Activated T-cell treated with anti-CD3 and anti-CD28 coated beads, Interleukin-2, amount 50 U/mL, for 72 hours (primary cell): ENCODE measurements around the gene ACSF2. TPM values are rescaled to one million over a fixed set of nuclear protein-coding genes. Genes with fewer than 3 reads are reported as not detected.
"Not testable (repeated sequence)": the region's sequence is repeated elsewhere in the genome, so short reads cannot be mapped to it uniquely, and the experiment has no call there.

Source experiments
- ATAC-seq, 2 donors: fragments of 150-1000 bp; cut with Tn5 transposase; replicated peaks in 1 of 2; 2 replicates each; pipeline ENCODE4 v1.10.0; 2021; ENCODE audit warnings: moderate library complexity in 2 of 2, mild to moderate bottlenecking in 1 of 2
- DNase-seq, 2 donors: peaks; one replicate each; pipeline ENCODE4 v3.0.0; 2021 to 2022; ENCODE audit warnings: mixed read lengths in 1 of 2
- H3K27ac Mint-ChIP-seq: one replicate; pipeline ENCODE4 v1.8.0; 2022; ENCODE audit warnings: mild to moderate bottlenecking, moderate library complexity, mixed read lengths
- H3K27me3 Mint-ChIP-seq: one replicate; pipeline ENCODE4 v1.8.0; 2022; ENCODE audit warnings: low read depth, mixed read lengths
- H3K36me3 Mint-ChIP-seq, 2 donors: one replicate each; pipeline ENCODE4 v1.8.0; 2022; ENCODE audit warnings: mixed read lengths in 2 of 2, mild to moderate bottlenecking in 1 of 2; ENCODE audit not compliant: insufficient read depth in 2 of 2
- H3K4me1 Mint-ChIP-seq: one replicate; pipeline ENCODE4 v1.8.0; 2022; ENCODE audit warnings: low read depth, mixed read lengths
- H3K4me3 Mint-ChIP-seq, 2 donors: one replicate each; pipeline ENCODE4 v1.8.0; 2022; ENCODE audit warnings: mild to moderate bottlenecking in 2 of 2, mixed read lengths in 2 of 2, moderate library complexity in 2 of 2
- H3K9me3 Mint-ChIP-seq, 2 donors: one replicate each; pipeline ENCODE4 v1.8.0; 2022; ENCODE audit warnings: mixed read lengths in 2 of 2
- total RNA-seq, 2 donors: library from RNA; stranded (reverse); gene quantifications; one replicate each; pipeline ENCODE4 v1.2.3, GENCODE V29; 2022

The ACSF2 gene
- total RNA-seq, 2 donors from 2014 or later, result 30.2 to 43.0 TPM

DNA sequence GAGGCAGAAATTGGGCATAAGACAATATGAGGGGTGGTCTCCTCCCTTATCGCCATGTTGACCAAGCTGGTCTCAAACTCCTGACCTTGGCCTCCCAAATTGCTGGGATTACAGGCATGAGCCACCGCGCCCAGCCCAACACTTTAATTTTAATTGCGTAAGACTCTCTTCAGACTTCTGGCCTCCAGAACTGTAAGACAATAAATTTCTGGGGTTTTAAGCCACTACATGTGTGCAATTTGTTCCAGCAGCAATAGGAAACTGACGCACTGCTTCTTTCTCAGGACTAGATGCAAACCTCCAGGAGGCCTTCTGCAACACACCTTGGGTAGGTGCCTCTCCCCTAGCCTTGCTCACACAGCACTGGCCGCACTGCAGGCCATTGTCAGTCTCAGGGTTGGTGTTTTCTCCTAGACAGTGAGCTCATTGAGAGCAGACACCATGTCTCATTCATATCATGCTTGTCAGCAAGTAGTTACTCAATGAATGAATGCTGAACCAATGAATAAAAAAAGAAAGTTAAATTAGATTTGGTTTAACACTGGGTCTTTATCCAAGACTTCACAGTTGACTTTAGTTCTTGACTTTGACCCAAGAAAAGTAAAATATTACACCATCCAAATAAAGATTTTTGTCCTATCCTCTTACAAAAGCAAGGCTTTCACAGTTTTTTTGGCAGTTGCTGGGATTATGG is 5.5 kb upstream of the ACSF2 start:
- H3K27ac Mint-ChIP-seq, result peak overlapping the region; percentile 94
- ATAC-seq (no peak), DNase-seq (no peak)
- peaks cover 0 to 4% of the 10 kb centered on the region in 2 donors for H3K9me3 Mint-ChIP-seq
- H3K27me3 Mint-ChIP-seq, result no peaks in the 10 kb centered on the region
- H3K4me3 Mint-ChIP-seq, result peak overlapping the region; percentile 84 to 86
- H3K4me1 Mint-ChIP-seq, result peaks cover 19% of the 10 kb centered on the region
- H3K36me3 Mint-ChIP-seq, result no peaks in the 10 kb centered on the region

DNA sequence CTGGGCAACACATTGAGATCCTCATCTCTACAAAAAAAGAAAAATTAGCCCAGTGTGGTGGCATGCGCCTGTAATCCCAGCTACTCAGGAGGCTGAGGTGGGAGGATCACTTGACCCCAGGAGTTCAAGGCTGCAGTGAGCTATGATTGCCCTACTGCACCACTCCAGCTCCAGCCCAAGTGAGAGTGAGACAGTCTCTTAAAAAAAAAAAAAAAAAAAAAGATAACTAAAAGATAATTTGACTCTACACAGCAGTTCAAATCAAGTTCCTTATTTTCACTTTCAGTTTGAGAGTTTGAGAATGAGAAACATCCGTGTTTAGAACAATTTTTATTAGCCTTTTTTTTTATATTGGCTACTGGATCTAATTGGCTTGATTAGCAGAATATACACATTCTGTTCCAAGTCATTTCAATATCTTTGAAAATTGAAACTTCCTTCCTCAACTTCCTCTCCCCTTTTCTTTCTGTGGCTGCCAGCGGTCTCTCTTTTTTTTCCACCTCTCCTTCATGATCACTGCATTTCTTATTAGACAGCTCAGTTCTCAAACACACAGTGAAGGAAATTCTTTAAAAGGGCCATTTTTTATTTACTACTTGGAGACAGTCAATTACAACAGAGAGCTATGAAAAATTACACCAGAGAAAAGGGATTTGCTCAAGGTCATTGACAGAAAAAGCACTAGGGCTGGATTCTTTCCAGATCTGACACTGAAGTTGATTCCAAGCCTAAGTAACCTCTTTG is 4.5 kb upstream of the ACSF2 start:
- Mint-ChIP-seq H3K9me3 (peaks cover 0 to 4% of the 10 kb centered on the region in 2 donors), H3K4me3 (peak overlapping the region; percentile 84 to 86), H3K4me1 (peaks cover 23% of the 10 kb centered on the region), H3K27ac (peak overlapping the region; percentile 94), H3K27me3 (no peaks in the 10 kb centered on the region), H3K36me3 (no peaks in the 10 kb centered on the region)
- ATAC-seq (no peak), DNase-seq (peak in 1 of 2 donors; percentile 12)

DNA sequence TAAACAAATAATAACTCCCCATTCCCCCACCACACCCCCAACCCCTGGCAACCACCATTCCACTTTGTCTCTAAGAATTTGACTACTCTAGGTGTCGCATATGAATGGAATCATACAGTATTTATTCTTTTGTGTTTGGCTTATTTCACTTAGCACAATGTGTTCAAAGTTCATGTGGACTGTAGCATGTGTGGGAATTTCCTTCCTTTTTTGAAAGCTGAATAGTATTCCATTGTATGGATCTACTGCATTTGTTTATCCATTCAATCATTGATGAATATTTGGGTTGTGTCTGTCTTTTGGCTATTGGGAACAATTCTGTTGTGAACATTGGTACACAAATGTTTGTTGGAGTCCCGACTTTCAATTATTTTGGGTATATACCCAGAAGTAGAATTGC is 3.3 kb upstream of the ACSF2 start:
- H3K4me3 Mint-ChIP-seq, result no peak overlapping the region
- H3K9me3 Mint-ChIP-seq, result peaks cover 0 to 4% of the 10 kb centered on the region in 2 donors
- H3K36me3 Mint-ChIP-seq, result no peaks in the 10 kb centered on the region
- DNase-seq (no peak), ATAC-seq (no peak)
- H3K27me3 Mint-ChIP-seq, result no peaks in the 10 kb centered on the region
- H3K4me1 Mint-ChIP-seq, result peaks cover 35% of the 10 kb centered on the region
- no peak overlapping the region for H3K27ac Mint-ChIP-seq

DNA sequence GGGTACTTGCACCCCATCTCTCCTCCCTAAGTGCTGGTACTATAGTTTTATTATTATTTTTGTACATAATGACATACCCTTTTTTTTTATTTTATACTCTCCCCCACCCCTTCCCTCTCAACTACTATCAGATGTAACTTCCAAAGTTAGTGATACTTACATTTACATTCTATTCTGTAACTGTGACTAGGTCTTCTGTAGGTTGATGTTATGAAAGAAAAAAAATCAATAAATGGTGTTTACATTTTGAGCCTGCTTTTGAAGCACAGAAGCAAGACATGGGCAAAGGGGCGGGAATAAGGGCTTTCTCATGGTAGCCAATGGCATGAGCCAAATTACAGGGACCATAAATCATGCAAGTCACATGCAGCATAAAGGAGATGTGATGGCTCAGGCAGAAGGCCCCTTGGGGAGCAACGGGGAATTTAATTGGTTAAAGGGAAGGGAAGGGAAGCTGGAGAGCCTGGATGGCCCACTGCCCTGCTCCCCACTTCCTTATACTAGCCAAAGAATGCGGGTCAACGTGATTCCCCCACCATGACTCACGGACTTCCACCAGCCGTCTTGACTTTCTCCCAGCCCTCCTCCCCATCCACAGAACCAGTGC is 2.4 kb upstream of the ACSF2 start:
- Mint-ChIP-seq H3K4me1 (peaks cover 39% of the 10 kb centered on the region), H3K36me3 (no peaks in the 10 kb centered on the region), H3K4me3 (no peak overlapping the region), H3K27me3 (no peaks in the 10 kb centered on the region), H3K9me3 (peaks cover 0 to 4% of the 10 kb centered on the region in 2 donors), H3K27ac (no peak overlapping the region)
- ATAC-seq (no peak), DNase-seq (no peak)

DNA sequence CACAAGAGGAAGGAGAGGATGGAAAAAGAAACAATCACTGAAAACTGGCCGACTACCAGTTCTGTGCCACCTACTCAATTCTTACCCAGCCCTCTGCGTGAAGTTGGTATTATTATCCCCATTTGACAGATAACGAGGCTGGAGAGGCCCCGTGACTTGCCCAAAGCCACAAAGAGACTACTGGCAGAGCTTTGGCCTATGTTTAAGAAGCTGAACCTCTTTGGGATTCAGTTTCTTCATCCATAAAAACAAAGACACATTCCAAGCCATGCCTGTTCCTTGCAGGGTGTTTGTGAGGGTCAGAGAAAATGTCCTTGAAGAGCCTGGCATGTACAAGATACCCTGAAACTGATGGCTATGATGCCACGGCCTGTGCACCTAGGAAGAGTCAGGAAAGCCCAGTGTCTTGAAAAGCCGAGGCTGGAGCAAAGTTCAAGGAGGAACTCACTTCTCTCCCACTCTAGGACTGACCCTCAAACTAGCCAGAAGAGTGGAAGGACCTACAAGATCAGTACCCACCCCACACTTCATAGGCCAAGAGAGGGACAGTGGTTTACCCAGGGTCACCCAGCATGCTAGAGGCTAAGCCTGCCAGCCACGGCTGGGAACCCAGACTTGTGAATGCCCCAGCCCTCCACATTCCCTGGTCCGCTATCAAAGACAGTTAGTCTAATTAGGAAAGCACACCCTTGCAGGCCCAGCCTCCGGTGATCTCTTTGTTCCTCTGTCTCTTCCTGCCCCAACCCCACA is 1.6 kb upstream of the ACSF2 start:
- peak overlapping the region in 1 of 2 donors; percentile 93 for H3K4me3 Mint-ChIP-seq
- no peaks in the 10 kb centered on the region for H3K9me3 Mint-ChIP-seq
- no peaks in the 10 kb centered on the region for H3K27me3 Mint-ChIP-seq
- H3K36me3 Mint-ChIP-seq, result no peaks in the 10 kb centered on the region
- ATAC-seq (no peak), DNase-seq (no peak)
- peaks cover 39% of the 10 kb centered on the region for H3K4me1 Mint-ChIP-seq
- no peak overlapping the region for H3K27ac Mint-ChIP-seq

DNA sequence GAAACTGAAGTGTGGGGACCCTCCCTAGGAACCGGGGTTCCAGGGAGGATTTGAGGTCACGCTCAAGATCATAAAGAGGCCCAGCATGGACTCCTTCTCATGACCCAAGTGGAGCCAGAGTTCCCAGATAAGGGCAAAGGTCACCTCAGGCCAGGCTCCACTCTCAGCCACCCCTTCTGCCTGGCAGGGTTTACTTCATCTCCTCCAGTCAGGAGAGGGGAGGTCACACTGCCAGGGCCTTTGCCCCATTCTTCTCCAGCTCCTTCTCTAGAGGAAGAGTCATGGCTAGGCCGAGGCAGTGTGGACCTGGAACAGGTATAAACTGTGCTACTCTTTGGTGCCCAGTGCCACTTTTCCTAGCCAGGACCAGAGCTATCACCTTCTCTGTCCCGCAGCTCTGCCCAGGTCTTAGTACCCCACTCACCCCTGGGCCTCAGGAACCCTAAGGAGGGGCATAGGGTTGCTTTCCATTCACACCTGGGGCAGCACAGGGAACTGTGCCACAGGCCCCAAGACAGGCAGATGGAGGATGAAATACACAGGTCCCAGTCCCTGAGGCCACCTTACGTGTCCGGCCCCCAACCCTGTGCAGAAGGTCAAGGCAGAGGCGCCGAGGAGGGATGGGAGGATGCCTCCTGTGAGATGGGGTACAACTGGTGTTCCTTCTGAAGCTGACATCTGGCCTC is 879 bp upstream of the ACSF2 start:
- Mint-ChIP-seq H3K27me3 (no peaks in the 10 kb centered on the region), H3K9me3 (no peaks in the 10 kb centered on the region), H3K4me3 (peak overlapping the region; percentile 93), H3K36me3 (no peaks in the 10 kb centered on the region), H3K27ac (no peak overlapping the region), H3K4me1 (peaks cover 39% of the 10 kb centered on the region)
- DNase-seq (peak in 1 of 2 donors; percentile 2), ATAC-seq (no peak)

DNA sequence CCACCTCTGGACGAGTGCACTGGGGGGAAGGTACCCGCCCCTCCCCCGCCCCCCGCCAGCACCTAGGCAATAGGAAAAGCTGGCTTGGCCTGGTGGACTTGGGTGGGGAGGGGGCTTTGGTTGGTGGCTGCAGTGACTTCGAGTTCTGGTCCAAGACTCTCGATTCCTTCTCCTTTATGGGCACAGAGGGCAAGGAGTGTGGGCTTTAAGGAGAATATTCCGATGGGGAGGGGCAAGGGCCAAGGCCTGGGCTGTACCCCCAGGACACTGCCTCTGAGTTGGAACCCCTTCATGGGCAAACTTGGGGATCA is 409 bp downstream of the ACSF2 start:
- Mint-ChIP-seq H3K4me1 (peaks cover 33% of the 10 kb centered on the region), H3K36me3 (no peaks in the 10 kb centered on the region), H3K27ac (peak overlapping the region; percentile 38), H3K4me3 (peak overlapping the region; percentile 93 to 95), H3K27me3 (no peaks in the 10 kb centered on the region), H3K9me3 (no peaks in the 10 kb centered on the region)
- ATAC-seq (peak in 1 of 2 donors; percentile 2), DNase-seq (no peak)

DNA sequence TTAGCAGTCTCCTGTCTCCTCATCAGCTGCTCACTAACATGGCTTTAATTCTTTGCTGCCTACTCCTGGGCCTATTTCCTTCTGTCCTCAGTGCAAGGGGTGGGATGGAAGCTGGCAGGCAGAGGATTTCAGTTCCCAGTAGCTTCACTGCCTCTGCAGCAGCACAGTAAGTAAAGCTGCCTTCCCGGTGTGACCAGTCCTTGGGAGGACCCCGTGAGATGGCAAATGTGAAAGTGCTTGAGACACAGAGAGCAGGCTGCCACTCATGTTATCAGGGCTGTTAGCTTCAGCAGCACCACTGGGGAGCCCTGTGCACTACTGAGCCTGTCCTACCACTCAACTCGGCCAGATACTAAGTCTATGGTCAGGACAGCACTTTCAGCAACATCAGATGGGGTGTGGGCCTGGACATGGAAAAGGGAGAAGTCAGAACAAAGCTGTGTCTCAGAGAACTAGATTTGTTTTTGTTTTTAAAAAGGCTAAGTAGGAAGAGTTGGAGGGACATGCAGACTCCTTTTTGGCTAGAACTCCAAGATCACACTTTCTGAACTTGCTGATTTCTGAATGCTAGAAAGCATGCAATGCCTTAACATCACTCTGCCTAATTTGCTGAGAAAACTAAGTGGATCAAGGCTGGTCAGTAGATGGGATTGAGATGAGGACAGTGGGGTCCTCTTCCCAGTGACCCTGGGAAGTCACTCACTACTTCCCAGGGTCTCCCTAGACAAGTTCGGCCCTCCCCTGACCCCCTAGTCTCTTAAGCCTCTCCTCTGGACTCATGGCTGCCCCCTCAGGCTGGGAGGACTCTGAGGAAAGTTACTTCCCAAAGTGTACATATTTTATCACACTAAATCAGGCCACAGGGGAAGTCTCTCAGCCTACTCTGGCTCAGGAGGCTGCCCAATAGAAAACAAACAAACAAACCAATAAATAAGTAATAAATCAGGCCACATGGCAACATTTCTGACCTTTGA is 1.1 kb downstream of the ACSF2 start:
- Mint-ChIP-seq H3K4me1 (peaks cover 28% of the 10 kb centered on the region), H3K27me3 (no peaks in the 10 kb centered on the region), H3K27ac (peak overlapping the region; percentile 38), H3K4me3 (peak overlapping the region; percentile 93 to 95), H3K36me3 (no peaks in the 10 kb centered on the region), H3K9me3 (no peaks in the 10 kb centered on the region)
- ATAC-seq (peak; percentile 42 to 46), DNase-seq (peak; percentile 39 to 41)

DNA sequence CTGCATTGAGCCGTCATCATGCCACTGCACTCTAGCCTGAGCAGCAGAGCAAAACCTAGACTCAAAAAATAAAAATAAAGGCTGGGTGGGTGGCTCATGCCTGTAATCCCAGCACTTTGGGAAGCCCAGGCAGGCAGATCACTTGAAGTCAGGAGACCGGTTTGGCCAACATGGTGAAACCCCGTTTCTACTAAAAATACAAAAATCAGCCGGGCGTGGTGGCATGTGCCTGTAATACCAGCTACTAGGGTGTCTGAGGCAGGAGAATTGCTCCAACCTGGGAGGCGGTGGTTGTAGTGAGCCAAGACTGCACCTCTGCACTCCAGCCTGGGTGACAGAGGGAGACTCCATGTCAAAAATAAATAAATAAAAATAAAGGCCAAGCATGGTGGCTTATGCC is 2.1 kb downstream of the ACSF2 start:
- not testable (repeated sequence) for H3K9me3 Mint-ChIP-seq, H3K36me3 Mint-ChIP-seq, H3K27ac Mint-ChIP-seq, DNase-seq, H3K27me3 Mint-ChIP-seq, ATAC-seq
- Mint-ChIP-seq H3K4me3 (peak overlapping the region; percentile 44 to 95), H3K4me1 (peaks cover 28% of the 10 kb centered on the region)

DNA sequence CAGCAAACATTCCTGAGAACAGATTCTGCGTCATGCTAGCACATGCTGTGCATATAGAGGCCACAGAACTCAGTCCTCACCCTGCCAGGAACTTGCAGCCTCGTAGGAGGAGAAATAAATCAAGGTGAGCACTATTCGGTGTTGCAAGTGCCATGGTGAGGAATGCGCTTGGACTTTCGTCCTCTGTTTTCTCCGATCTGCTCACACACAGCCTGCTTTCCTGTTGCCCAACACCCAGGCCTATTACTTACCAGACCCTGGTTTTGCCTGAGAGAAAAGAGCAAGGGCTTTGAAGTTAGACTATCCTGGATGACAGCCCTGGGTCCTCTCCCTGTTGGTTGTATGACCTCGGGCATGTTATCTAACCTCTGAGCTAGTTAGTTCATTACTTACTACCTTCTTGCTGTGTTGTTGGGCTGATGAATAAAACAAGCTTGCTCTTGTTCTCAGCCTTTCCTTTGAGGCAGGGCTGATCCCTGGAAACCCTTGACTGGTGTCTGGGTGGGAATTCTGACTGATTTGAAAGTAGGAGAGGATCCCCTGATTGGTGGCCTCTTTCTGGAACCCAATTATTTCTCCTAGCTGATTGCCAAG is 2.9 kb downstream of the ACSF2 start:
- ATAC-seq, result no peak
- Mint-ChIP-seq H3K27ac (no peak overlapping the region), H3K36me3 (no peaks in the 10 kb centered on the region)

DNA sequence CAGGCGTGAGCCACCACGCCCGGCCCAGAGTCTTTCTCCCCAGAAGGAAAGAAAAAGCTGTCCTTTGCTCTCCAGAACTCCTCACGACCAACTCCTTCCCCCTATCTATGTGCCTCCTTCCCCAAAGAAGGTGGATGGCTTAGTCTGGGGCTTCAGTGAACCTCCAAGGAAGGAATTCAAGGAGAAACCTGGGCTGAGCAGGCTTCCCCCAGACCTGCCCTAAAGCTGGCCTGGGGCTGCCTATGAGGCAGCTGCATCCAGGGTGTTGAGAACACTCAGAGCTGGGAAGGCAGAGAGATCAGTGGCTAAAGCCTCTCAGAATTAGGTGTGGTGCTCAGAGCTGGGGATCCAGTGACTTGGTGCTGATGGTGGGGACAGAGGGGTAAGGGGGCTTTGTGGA is 3.8 kb downstream of the ACSF2 start:
- DNase-seq (no peak), ATAC-seq (no peak)
- no peaks in the 10 kb centered on the region for H3K9me3 Mint-ChIP-seq
- peaks cover 27% of the 10 kb centered on the region for H3K4me1 Mint-ChIP-seq
- H3K27me3 Mint-ChIP-seq, result no peaks in the 10 kb centered on the region
- no peak overlapping the region for H3K27ac Mint-ChIP-seq
- no peaks in the 10 kb centered on the region for H3K36me3 Mint-ChIP-seq
- H3K4me3 Mint-ChIP-seq, result no peak overlapping the region

More for the DNA sequence above, 2.9 kb downstream of the ACSF2 start:
- H3K4me1 Mint-ChIP-seq, result peaks cover 28% of the 10 kb centered on the region
- no peak for DNase-seq
- no peak overlapping the region for H3K4me3 Mint-ChIP-seq
- no peaks in the 10 kb centered on the region for H3K9me3 Mint-ChIP-seq
- H3K27me3 Mint-ChIP-seq, result no peaks in the 10 kb centered on the region
